PC-3 (cell line): ENCODE results near the gene ABTB2.

Source experiments
- EZH2 ChIP-seq: fragments of 300-600 bp; sonication (generic); IDR thresholded peaks from one replicate; pipeline ENCODE4 v1.6.1; 2017; ENCODE audit warnings: antibody characterized with exemption, mild to moderate bottlenecking, low read length; ENCODE audit not compliant: unreplicated experiment
- EZH2phosphoT487 ChIP-seq: fragments of 300-600 bp; sonication (generic); IDR thresholded peaks from 2 replicates; pipeline ENCODE4 v1.6.1; 2018; ENCODE audit warnings: mild to moderate bottlenecking, antibody characterized with exemption, low read length, borderline replicate concordance
- TF ChIP-seq, protein P1 (sequence below): fragments of 300-600 bp; sonication (generic); conservative IDR thresholded peaks from 2 replicates; pipeline ENCODE4 v1.5.1; 2017; ENCODE audit warnings: antibody characterized with exemption, low read depth, mild to moderate bottlenecking, low read length

DNA sequence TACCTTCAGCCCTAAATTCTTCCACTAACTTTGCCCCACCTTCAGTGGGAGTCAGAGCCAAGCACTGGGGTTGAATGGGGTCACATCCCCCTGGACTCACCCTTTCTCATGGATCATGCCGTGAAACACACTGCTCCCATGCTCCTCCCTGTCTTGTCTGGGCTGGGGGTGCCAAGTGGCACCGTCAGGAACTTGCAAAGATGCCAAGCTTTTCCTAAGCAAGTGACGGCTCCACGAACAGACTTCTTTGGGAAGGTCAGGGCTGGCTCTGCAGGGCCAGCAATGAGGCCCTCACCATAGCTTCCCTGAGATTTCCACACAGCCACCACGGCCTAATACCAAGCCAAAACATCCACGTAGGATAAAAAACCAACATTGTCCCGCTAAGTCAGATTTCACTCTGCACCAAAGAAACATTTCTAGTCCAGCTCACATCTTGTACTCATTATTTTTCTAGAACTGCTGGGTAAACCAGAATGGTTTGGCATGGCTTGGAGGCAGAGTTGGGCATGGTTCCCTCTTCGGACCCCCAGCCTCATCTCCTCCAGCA, 175.9 kb downstream of the ABTB2 start:
- TF ChIP-seq, protein P1, sequence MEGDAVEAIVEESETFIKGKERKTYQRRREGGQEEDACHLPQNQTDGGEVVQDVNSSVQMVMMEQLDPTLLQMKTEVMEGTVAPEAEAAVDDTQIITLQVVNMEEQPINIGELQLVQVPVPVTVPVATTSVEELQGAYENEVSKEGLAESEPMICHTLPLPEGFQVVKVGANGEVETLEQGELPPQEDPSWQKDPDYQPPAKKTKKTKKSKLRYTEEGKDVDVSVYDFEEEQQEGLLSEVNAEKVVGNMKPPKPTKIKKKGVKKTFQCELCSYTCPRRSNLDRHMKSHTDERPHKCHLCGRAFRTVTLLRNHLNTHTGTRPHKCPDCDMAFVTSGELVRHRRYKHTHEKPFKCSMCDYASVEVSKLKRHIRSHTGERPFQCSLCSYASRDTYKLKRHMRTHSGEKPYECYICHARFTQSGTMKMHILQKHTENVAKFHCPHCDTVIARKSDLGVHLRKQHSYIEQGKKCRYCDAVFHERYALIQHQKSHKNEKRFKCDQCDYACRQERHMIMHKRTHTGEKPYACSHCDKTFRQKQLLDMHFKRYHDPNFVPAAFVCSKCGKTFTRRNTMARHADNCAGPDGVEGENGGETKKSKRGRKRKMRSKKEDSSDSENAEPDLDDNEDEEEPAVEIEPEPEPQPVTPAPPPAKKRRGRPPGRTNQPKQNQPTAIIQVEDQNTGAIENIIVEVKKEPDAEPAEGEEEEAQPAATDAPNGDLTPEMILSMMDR = no peak
- no peak for TF ChIP-seq EZH2phosphoT487
- TF ChIP-seq EZH2 = no peak
